Testis (tissue), 2 donors: ENCODE measurements around the gene DENND4B.

Source experiments
- POLR2A ChIP-seq: fragments of 450-650 bp; IDR thresholded peaks from one replicate; pipeline ENCODE4 v1.6.1; 2017; ENCODE audit warnings: antibody characterized with exemption, mild to moderate bottlenecking, moderate library complexity
- TF ChIP-seq, protein P1 (sequence below), 3 experiments: fragments of 450-650 bp in 2 of 3; fragments of 200-600 bp in 1 of 3; sonication (generic) in 1 of 3; IDR thresholded peaks; one replicate each; pipeline ENCODE4 v1.5.1; 2016 to 2019; ENCODE audit warnings: antibody characterized with exemption in 3 of 3, mild to moderate bottlenecking in 2 of 3, moderate library complexity in 1 of 3

DNA sequence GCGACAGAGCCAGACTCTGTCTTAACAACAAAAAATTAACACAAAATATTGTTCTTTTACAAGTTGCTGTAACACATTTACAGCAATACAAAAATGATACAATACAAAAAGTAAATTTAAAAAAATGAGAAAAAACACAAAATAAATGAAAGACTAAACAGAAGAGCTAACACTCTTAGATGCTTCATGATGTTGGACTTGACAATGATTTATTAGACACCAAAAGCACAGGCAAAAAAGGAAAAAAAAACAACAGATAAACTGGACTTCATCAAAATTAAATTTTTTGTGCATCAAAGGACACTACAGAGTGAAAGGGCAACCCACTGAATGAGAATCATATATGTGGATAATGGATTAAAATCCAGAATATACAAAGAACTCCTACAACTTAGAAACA is 40.1 kb downstream of the DENND4B start:
- TF ChIP-seq, protein P1, sequence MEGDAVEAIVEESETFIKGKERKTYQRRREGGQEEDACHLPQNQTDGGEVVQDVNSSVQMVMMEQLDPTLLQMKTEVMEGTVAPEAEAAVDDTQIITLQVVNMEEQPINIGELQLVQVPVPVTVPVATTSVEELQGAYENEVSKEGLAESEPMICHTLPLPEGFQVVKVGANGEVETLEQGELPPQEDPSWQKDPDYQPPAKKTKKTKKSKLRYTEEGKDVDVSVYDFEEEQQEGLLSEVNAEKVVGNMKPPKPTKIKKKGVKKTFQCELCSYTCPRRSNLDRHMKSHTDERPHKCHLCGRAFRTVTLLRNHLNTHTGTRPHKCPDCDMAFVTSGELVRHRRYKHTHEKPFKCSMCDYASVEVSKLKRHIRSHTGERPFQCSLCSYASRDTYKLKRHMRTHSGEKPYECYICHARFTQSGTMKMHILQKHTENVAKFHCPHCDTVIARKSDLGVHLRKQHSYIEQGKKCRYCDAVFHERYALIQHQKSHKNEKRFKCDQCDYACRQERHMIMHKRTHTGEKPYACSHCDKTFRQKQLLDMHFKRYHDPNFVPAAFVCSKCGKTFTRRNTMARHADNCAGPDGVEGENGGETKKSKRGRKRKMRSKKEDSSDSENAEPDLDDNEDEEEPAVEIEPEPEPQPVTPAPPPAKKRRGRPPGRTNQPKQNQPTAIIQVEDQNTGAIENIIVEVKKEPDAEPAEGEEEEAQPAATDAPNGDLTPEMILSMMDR (IDR thresholded peaks at IDR 0.05) = no peak
- no peak for TF ChIP-seq POLR2A
